GM21717 (cell line): ENCODE results near the gene KIAA1217.
A peak's percentile ranks its signal among the peaks of the same experiment; 100 is the strongest.
"Not testable (repeated sequence)": the region's sequence is repeated elsewhere in the genome, so short reads cannot be mapped to it uniquely, and the experiment has no call there.

Experiments
- ATAC-seq: cut with Tn5 transposase; IDR thresholded peaks from one replicate; pipeline ENCODE4 v1.9.1; 2021; ENCODE audit warnings: mild to moderate bottlenecking, moderate library complexity; ENCODE audit not compliant: unreplicated experiment

KIAA1217 gene

GRCh38 chr10:24434961-24435360 is 226.0 kb downstream of the KIAA1217 start:
- no peak for ATAC-seq

- ATAC-seq, result no peak
These were observed 226.4 kb downstream of the KIAA1217 start for GRCh38 chr10:24435374-24435773.

- no peak for ATAC-seq
These were observed 228.4 kb downstream of the KIAA1217 start for GRCh38 chr10:24437302-24437701.

- ATAC-seq, result no peak
These were observed 229.9 kb downstream of the KIAA1217 start for GRCh38 chr10:24438800-24439199.

GRCh38 chr10:24439935-24440334 is 231.0 kb downstream of the KIAA1217 start:
- ATAC-seq, result no peak

GRCh38 chr10:24440817-24441797 is 232.2 kb downstream of the KIAA1217 start:
- no peak for ATAC-seq

- ATAC-seq, result no peak
These were observed 233.3 kb downstream of the KIAA1217 start for GRCh38 chr10:24442234-24442633.

- not testable (repeated sequence) for ATAC-seq
These were observed 233.8 kb downstream of the KIAA1217 start for GRCh38 chr10:24442641-24443174.

GRCh38 chr10:24444337-24444736 is 235.4 kb downstream of the KIAA1217 start:
- ATAC-seq, result no peak

GRCh38 chr10:24445958-24446357 is 237.0 kb downstream of the KIAA1217 start:
- not testable (repeated sequence) for ATAC-seq

GRCh38 chr10:24446739-24447138 is 237.8 kb downstream of the KIAA1217 start:
- no peak for ATAC-seq

GRCh38 chr10:24448351-24448999 is 239.5 kb downstream of the KIAA1217 start:
- ATAC-seq, result no peak

- ATAC-seq, result peak; percentile 69
These were observed 240.4 kb downstream of the KIAA1217 start for GRCh38 chr10:24449321-24449740.

- no peak for ATAC-seq
These were observed 240.9 kb downstream of the KIAA1217 start for GRCh38 chr10:24449769-24450310.

GRCh38 chr10:24451325-24451820 is 242.4 kb downstream of the KIAA1217 start:
- no peak for ATAC-seq

GRCh38 chr10:24452030-24452429 is 243.1 kb downstream of the KIAA1217 start:
- ATAC-seq, result no peak

GRCh38 chr10:24453404-24453830 is 244.5 kb downstream of the KIAA1217 start:
- ATAC-seq, result no peak

- no peak for ATAC-seq
These were observed 245.0 kb downstream of the KIAA1217 start for GRCh38 chr10:24453973-24454372.

GRCh38 chr10:24455447-24455846 is 246.5 kb downstream of the KIAA1217 start:
- ATAC-seq, result no peak

- ATAC-seq, result no peak
These were observed 247.4 kb downstream of the KIAA1217 start for GRCh38 chr10:24456322-24456721.

GRCh38 chr10:24457661-24458318 is 248.9 kb downstream of the KIAA1217 start:
- ATAC-seq, result no peak
